Glomerular visceral epithelial cell (primary cell): ENCODE measurements around the gene COL5A3.

Experiments used
- DNase-seq: peaks from one replicate; pipeline ENCODE4 v3.0.0-alpha.2; 2016; ENCODE audit errors: extremely low spot score

The COL5A3 gene

DNA sequence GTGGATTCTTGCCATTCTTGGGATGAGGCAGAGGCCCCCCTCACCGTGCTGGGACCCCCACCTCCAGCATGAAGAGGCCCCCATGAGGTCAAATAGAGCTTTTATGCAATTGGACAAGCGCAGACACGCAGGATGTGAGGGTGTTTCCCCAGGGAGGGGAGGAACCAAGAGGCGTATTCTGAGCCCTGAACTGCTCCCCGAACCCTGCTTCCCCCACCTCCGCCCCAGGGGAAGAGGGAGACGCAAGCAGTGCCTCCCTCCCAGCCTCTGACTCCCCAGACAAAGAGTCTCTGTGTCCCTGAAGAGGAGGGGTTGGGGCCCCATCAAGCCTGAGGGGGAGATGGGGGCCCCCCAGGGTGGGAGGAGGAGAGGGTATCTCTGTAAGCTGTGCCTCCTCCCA, 1.7 kb upstream of the COL5A3 start:
- no peak for DNase-seq

DNA sequence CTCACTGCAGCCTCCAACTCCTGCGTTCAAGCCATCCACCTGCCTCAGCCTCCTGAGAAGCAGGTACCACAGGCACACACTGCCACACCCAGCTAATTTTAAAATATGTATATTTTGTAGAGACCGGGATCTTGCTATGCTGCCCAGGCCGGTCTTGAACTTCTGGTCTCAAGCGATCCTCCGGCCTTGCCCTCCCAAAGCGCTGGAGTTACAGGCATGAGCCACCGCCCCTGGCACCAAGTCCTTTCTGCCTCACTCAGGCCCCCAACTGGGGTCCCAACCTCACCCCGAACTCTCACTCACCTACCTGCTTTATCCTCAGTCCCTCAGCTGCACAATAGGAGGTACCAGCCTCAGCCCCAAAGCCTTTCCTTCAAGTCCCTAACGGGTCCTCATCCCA, 635 bp upstream of the COL5A3 start:
- DNase-seq: no peak

DNA sequence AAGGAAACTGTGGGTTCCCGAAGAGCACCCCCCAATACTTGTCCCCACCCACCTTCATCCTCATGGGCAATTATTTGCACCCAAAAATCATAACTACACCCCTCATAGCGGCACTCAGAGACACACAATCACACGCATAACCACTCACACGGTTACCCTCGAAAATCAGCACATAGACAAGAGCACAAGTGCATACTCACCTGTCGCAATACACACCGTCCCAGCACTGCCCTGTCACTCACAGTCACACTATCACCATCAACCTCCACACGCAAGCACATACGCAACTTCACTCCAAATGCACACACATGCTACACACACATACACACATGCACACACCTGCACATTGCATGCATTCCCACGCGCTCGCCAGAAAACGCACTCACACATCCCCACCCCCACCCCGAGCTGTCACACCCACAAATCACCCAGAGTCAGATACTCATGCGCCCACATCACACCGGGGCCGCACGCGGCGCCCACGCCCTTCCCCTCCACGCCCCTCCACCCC, 535 bp downstream of the COL5A3 start:
- no peak for DNase-seq

DNA sequence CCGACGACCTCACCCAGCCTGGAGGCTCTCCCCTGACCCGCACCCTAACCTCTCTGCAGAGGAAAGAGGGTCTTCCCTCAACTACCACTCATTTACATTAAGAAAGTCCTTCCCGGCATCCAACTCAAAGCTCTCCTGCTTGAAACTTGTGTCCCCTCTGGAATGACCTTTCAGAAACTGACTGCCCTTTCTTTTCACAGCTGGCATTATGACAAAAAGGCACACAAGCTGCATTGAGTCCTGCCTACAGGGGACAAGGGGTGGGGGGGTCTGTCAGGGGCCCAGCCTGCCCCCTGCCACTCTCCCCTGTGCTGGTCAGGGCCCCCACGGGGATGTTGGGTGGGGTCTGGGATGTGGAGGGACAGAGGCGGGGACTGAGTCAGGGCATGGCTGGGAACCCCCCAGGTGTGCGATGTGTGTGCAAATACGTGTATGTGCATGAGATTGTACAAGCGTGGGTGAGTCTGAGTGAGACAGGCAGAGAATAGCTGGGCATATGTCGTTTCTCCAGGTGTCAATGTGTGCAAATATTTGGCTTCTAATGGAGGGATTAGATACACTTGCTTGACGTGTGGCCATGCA, 2.0 kb downstream of the COL5A3 start:
- no peak for DNase-seq

DNA sequence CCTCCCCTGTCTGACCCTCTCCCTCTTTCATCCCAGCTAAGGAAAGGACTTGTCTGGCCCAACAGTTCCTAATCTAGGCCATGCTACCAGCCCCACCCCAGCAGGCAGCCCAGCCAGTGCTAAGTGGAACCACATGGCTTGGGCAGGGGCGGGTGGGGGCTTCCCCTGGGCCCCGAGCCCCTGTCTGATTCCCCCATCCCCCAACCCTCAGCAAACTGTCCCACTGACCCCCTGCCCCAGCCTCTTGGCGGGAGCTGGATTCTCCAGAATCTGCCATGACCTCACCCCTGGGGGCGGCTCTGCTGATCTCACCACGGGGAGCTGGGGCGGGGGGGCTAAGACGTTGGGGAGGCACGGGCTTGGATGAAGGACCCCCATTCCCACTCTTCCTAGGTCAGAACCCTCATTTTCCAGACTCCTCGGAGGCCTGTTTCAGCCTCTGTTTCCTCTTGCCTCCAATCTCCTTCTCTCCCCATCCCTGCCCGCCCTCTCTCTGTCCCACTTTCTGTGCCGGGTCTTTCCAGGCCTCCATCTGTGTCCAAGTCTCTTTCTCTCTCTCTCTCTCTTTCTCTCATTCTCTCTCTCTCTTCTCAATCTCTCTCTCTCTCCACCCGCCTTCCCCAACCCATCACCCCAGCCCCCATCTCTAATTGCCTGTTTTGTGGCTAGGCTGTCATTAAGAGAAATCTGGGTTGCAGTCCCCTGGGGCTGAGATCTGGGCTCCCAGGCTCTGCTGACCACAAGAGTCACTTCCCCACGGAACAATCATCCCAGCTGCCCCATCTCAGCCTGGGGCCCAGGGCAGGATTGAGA, 2.7 kb downstream of the COL5A3 start:
- DNase-seq: no peak

DNA sequence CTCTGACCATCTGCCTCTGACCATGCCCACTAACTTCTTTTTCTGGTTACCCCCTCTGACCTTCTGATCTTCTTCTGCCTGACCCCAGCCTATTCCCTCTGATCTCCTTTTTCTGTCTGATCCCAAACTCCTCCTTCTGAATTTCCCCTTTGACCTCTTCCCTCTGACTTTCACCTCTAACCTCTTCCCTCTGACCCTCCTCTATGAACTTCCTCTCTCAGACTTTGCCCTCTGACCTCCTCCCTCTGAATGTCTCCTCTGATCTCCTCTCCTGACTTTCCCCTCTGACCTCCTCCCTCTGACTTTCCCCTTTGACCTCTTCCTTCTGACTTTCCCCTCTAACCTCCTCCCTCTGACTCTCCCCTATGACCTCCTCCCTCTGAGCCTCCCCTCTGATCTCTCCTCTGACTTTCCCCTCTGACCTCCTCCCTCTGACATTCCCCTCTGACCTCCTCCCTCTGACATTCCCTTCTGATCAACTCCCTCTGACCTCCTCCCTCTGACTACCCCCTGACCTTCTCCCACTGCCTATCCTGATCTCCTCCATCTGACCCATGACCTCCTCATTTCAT, 3.5 kb downstream of the COL5A3 start:
- no peak for DNase-seq

DNA sequence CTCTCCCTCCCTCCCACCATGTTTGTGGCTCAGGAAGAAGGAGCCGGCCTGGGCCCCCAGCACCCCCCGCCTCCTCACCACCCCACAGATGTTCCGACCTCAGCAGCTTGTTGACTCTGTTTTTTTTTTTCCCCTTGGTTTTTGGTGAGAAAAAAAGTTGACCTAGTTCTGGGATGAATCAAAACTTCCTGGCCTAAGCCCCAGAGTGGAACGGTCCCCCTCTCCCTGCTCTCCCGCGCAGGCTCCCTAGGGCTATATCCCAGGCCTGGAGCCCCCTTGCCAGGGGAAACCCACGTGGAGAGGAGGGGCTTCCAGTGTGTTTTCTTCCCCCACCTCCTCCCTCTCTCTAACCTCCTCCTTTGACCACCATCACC, 4.0 kb downstream of the COL5A3 start:
- no peak for DNase-seq

DNA sequence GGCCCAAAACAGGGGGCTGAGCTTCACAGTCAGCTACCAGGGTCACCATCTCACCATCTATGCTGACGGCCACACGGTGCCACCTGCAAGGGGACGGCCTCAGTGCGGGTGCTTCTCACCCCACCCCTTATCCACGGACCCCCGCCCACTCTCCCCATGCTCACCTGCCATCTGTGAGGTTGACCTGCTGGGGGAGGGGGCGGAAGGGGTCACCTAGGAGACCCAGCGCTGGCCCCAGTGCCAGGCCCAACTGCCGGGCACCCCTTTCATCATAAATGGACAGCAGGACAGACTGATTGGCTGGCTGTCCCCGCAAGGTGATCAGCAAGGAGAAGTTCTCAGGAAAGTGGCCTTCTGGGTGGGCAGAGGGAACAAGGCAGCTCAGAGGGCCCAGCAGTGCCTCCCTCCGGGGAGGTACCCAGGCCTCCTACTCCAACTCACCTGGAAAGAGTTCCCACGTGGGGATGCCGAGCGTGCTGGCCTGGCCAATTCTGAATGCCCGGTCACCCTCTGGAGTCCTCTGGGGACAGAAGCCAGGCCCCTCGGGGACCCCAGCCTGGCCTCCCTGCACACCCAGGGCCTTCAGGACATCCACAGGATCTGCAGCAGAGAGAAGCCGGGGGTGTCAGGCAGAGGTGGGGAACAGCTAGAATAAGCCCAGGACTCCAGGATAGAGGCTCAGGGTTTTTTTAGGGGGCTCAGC, 4.5 kb downstream of the COL5A3 start:
- no peak for DNase-seq

DNA sequence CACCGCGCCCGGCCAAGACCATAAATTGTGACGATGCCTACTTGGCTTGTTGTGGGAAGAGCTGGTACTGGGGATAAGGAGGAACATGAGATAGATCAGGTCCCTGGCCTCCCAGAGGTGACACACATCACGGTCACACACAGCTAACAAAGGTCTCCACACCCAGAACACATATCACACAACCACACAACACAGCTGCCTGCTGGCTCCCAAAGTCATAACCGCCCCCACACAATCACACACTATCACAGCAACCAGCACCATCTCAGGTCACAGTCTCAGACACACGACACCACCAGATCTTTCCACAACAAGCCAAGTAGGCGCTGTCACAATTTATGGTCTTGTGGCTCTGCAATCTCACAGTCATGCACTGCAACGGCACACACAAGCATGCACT, 5.7 kb downstream of the COL5A3 start:
- no peak for DNase-seq

DNA sequence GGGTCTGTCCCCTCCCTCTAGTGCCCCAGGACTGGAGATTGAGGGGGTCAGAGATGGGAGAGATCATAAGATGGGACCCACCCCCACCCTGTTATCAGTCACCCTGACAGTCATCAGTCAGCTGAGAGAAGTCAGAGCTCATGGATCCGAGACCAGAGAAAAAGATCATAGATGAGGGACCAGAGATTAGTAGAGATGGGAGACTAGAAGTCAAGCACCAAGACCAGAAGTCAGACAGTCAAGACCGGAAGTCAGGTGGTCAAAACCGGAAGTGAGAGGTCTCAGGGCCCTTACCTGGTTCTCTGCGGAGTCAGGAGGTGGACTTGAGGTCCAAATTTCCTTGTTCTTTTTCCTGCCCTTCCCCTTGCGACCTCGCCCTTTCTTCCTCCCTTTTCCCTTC, 7.0 kb downstream of the COL5A3 start:
- no peak for DNase-seq

DNA sequence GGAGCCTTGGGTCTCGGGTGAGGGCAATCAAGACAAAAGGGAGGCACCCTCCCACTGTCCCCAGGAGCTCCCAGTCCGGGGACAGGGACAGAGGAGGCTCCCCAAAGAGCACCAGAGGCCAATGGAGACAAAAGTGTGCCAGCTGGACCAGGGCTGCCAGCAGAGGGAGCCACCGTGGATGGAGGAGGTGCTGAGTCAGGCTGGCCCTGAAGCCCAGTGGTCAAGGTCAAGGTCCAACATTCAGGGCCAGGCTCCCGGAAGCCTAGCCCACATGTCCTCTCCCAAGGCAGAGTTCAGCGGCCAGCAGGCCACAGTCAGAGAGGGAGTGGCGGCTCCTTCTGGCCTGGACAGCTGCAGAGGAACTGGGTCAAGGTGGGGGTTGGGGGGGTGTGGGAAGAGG, 8.4 kb downstream of the COL5A3 start:
- DNase-seq: no peak

DNA sequence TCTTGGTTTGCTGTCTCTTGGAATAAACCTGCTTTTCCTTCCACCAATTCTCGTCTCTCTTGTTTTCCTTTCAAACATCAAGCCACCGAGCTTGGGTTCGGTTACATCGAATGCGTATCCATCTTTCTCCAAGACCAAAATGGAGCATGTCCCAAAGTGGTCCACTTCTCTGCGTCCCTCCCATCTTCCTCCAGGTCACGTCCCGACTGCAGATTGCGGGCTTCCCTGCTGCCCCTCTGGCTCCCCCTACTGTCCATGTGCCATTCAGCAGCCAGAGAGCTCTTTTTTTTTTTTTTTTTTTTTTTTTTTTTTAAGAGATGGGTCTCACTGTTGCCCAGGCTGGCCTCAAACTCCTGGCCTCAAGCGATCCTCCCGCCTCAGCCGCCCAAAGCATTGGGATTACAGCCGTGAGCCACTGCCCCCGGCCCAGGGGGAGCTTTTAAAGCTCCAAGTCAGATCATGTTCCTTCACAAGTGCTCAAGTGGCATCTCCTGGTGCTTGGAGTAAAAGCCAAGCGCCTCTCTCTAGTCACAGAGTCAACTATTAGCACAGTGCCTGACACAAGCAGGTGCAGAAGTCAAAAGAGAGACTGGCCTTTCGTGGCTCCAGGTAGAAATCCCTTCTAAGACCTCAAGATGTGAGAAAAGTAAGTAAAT, 10.0 kb downstream of the COL5A3 start:
- DNase-seq: peak; percentile 66

DNA sequence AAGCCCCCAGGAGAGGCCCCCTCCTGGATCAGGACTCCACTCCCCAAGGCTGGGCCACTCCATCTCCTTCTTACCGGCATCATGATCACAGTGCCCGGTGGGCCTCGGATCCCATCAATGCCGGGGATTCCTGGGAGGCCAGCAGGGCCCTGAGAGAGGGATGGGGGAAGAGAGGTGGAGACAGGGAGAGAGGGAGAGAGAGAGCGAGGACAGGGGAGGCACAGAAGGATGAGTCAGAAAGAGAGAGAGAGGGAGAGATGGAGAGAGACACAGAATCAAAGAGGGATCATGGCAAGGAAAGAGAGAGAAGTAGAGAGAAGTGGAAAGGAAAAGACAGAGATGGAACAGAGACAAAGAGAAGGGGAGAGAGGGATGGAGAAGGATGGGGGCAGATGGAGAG, 13.8 kb downstream of the COL5A3 start:
- no peak for DNase-seq

DNA sequence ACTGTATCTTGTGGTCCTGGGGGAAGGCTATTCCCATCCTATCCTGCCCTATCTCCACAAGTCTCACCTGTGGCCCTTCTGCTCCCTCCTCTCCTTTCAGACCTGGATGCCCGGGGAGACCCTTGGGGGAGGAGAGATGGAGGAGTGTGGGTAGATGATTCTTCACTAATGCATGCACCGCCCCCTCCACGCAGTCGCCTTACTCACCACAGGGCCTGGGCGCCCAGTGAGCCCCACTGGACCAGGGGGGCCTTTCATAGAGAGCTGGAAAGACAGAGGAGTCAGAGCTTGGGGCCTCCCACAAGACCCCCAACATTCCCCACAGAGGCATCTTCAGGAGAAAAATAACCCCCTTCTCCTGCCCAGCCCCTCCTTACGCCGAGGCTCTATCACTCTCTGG, 14.3 kb downstream of the COL5A3 start:
- no peak for DNase-seq

DNA sequence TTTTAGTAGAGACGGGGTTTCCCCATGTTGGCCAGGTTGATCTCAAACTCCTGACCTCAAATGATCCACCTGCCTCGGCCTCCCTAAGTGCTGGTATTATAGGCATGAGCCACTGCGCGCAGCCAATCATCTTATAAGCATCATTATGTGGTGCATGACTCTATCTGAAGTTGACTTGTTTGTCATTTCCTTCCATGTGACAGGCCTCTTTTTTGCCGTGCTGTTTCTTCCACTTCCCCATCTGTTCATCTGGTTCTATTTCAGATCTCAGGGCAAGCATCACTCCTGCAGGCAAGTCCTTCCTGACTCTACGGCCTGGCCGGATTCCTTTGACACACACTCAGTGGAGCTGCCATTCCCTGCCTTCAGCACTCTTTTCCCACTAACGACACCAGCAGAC, 15.2 kb downstream of the COL5A3 start:
- DNase-seq: no peak

DNA sequence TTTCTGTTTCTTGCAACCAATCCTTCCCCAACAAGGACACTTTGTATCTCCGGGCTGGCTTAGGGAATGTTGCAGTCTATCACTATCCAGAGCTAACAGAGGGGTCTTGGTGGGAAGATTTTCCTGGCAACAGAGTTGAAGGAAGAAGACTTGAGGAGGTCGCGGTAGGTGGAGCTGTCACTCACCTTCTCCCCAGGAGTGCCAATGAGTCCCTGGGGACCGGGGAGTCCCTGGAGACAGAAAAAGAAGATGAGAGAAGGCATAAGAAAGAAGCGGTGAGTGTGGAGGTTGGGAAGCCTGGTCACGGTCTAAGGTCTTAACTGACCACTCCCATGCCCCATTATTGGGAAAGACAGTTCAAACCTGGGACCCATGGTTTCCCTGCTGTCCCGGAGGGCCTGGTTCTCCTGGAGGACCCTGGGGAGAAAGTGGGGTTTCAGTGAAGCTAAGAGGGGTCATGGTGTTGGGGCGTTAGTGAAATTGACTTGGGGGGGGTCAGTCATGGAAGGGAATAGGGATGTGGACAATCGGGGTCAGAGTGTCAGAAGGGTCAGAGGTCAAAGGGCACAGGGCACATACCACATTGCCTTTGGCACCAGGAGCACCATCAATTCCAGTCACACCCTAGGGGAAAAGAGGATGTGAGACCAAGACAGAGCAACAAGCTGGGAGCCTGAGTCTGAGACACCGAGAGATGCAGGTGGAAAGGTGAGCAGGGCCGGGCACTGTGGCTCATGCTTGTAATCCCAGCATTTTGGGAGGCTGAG, 18.7 kb downstream of the COL5A3 start:
- DNase-seq: no peak

DNA sequence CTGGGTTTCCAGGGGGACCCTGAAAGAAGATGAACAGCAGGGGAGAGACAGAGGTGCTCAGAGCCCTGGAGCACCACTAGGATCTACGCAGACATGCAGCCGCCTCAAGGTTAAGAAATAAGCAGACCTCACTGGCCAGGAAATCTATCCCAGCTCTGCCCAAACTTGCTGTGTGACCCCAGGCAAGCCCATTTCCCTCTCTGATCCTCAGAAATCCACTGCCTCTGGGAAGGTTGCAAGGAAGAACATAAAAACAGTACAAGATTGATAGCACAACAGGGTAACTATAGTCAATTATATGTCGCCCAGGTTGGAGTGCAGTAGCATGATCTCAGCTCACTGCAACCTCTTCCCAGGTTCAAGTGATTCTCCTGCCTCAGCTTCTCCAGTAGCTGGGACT, 20.8 kb downstream of the COL5A3 start:
- DNase-seq: no peak

DNA sequence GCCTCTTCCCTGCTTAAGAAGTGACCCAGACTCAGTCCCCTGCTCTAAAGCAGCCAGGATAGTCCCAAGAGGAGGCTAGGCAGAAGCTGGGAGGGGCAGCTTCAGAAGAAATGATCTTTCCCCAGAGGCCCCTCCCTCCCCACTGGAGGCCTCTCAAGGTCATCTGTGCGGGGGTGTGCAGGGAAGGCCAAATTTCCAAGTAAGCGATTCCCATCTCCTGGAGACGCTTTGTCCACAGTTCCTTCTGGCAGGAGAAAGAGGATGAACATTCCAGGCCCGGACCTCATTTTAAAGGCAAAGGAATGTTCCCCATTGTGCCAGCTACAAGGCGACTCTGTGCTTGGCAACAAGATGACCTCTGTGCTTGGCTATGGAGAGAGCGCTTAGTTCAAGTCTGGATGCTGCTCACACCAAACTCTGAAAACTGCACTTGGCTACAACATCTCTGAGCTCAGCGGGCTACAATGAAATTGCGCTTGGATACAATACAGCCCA, 23.5 kb downstream of the COL5A3 start:
- no peak for DNase-seq

DNA sequence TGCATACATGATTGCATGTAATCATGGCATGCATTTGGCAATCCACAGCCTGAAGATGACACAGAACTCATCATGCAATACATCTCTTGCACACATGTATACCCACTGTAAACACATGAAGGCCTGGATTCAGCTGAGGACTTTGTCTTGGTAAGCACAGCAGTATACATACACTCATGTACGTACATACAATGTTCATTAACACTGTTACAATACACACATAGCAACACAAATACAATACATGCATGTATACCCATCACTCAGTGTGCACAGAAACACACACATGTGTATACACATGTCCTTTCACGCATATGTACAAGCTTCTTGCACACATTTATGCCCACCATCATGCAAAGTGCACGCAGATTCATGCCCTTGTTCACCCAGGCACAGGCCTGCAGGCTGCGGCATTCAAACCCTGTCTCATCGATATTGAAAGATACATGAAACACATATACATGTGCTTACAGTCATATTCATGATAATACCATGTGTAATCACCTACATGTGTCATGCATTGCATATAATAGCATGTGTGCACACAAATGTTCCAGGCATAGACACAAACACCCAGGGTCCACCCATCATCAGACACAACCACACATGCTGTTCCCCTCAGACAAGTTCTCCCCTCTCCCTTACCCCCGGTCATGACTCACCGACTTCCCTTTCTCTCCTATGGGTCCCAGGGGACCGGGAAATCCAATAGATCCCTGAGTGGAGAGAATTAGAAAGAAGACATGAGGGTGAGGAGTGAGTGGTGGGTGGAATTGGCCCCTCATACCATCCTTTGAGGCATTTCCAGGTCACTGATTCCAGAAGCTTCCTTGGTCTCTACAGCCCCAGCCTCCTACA, 28.7 kb downstream of the COL5A3 start:
- DNase-seq: no peak

DNA sequence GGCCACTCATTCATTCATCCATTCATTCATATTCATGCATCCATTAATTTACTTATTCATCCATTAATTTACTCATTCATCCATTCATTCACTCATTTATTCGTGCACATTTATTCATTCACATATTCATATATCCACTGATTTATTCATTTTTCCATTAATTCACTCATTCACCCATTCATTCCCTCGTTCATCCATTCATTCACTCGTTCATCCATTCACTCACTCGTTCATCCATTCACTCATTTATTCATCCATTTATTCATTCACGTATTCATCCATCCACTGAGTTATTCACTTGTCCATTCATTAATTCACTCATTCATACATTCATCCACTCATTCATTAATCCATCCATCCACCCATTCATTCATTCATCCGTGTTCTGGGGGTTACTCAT, 38.2 kb downstream of the COL5A3 start:
- DNase-seq: no peak
